Inflammatory macrophage (primary cell): ENCODE results near the gene COL5A1.

ENCODE experiments used
- DNase-seq, 2 donors: peaks; one replicate each; pipeline ENCODE4 v3.0.0-alpha.2; 2020 to 2022

Gene COL5A1

DNA sequence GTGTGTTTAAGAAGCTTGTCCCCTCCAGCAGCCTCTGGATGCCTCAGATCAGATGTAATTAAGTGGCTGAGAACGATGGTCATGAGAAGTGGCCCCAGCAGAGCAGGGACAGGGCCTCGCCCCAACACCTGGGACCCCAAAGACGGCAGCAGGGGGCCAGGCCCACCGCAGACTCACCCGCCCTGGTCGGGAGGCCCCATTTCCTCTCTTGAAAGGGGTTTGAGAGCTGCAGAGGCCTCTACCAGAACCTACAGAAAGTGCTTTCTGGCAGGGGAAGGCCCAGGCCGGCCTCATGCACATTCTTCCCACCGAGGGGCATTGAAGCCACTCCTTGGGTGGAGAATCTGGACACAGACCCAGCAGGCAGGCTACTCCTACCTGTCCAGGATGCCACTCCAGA lies 153.8 kb downstream of the COL5A1 start:
- DNase-seq: no peak

DNA sequence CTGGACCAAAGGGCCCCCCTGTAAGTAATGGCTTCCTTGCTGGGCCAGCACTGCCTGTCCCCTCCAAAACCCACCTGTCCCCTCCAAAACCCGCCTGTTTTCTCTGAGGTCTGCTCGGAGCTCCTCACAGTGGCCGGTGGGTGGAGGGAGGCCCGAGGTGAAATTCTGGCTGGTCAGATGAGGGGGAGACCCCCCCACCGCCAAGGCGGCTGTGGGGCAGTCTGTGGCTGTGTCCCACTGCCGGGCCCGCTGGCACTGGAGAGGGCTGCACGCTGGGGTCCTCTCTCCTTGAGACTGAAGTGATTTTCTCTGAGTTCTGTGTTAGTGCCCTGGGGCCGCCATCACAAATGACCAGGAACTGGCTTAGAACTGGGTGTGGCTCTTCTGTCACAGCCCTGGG lies 155.3 kb downstream of the COL5A1 start:
- no peak for DNase-seq

DNA sequence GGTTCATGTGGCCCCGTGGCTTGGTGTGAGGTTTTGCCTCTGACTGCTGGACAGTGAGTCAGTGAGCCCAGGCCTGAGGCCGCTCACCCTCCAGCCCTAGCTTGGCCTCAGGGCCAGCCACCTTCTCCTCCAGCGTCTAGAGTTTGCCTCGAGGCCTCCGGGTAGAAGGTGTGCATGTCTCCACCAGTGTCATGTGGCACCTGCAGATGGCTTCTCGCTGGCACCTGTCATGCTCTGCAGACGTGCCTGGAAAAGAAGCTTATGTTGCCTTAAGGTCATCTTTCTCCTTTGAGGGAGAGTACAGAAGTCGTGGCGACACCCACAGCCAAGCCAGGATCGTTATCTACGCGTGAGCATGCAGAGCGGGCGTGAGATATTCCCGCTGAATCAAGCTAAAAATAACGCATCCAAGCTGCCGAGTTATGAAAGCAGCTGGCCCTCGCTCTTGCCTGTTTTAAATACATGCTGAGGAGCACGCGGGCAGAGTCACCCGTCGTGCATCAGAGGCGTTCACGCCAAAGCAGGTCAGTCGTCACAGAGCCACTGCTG lies 159.3 kb downstream of the COL5A1 start:
- no peak for DNase-seq

DNA sequence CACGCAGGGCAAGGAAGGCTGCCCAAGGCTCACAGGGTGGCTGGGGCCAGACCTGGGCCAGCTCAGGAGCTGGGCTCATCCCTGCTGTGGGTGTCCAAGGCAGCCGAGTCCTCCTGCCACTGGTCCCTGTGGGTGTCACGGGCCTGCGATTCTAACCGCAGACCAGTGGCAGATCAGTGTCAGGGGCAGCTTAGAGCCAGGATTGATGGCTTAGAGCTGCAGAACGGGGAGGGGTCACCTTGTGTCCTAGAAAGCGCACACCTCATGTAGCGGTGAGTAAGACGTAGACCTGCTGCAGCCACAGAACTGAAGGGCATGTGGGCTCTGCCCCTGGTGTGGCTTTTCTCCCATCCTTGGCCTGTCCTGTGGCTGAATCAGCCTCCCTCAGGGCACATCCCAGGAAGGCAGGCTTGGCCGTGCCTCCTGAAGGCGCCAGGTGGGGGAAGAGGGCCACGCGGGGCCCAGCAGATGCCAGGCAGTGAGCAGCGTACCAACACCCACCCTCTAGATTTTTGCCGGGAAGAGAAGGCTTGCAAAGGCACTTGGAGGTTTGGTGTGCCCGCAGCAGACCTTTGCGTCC lies 160.7 kb downstream of the COL5A1 start:
- no peak for DNase-seq

DNA sequence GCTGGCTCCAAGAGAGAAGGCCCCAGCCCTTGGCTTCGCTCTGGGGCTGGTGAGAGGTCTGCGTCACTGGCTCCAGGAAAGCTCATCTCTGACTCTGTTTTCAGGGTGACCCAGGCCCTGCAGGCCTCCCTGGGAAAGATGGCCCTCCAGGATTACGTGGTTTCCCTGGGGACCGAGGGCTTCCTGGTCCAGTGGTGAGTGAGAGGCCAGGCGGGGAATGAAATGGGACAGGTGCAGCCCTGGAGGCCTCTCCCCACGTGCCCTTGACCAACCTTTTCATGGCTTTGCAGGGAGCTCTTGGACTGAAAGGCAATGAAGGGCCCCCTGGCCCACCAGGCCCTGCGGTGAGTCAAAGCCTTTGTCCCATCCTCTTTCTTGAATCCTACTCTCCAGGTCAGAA lies 163.3 kb downstream of the COL5A1 start:
- no peak for DNase-seq

DNA sequence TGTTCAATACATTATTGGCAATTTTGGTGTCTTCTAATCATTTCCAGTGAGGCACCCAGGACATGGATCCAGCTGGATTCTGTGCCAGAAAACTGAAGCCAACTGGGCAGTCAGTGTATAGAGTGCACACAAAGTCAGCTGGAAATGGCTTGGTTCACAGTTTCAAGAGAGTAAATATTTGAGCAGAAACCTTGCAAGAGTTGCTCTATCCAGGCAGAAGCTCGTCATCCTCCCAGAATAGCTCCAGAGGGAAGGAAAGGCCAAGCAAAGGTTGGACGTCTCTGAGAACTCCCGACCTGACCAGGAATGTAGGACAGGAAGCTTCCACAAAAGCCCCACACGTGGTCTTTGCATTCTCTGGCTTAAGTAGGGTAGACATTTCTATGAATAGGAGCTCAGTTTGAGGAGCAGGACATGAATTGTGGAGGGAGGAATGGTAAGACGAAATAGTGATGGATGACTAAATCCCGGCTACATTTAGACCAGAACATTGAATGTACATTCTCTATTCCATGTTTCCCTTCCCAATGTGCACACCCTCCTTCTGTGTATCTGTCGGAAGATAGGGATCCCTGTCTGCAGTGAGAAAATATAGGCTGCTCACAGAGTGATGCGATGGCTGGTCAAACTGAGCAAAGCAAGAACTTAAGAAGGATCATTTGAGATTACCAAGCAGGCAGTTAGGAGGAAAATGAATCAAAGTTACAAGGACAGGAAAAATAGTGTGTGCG lies 166.3 kb downstream of the COL5A1 start:
- no peak for DNase-seq

DNA sequence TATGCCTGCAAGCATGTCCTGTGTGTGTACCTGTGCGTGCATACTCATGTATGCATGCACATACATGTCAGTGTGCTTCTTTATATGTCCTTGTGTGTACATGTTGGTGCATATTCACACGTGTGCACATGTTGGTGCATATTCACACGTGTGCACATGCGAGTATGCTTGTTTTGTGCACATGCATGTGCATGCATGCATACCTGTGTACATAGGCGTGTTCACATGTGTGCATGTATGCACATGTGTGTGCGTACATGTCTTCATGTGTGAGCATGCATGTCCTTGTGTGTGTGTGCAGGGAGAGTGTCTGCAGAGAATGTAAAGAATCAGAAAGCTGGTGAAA lies 166.8 kb downstream of the COL5A1 start:
- no peak for DNase-seq

DNA sequence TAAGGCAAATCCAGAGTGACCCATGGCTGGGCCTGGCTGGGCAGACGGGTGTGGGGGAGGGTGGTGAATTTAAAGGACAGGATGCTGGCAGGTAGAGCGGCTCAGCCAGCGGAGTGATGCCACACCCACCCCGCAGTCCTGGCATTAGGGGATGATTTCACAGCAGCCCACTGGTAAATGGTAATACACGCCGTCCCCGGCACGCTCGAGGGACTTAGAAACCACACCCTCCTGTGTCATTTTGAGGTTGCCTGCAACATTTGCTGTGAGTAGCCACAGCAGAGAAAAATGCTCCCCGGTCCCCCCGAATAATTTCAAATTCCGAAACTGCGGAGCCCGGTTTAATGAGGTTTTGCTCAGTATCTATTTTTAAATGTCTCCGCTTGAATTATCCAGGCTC lies 167.7 kb downstream of the COL5A1 start:
- no peak for DNase-seq

DNA sequence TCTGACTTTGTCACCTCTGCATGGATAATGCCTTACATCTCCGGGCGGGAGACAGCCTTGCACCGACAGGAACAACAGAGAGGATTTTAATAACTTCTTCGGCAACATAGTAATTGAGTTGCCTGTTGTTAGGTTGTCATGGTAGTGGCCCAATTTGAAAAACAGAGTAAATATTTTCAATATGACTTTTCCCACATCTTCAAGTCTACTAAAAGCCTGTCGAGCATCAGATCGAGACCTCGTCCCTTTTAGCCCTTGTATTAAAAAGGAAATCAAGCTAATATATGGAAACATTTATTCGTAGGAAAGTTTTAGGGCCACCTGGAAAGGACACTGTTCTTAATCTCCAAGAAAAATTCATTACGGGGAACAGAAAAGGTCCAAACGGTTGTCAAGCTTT lies 168.2 kb downstream of the COL5A1 start:
- DNase-seq: no peak

DNA sequence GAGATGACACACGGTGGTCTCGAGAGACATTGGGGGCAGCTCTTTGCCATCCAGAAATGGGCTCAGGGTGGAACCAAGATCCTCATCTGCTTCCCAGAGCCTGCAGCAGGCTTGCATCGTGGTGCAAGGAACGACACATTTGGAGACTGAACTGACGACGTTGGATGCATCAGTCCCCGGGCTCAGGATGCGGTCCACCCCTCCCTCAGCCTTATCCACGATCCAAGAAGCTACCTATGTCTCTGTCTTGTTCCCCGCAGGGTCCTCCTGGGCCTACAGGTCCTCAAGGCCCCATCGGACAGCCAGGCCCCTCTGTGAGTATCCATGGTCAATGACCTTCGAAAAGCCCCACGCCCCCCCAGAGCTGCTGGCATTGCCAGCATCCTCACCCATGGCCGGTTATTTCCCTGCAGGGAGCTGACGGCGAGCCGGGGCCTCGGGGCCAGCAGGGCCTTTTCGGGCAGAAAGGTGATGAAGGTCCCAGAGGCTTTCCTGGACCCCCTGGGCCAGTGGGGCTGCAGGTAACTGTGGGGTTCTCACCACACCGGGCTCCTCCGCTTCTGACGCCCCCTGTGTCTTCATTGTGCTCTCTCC lies 169.6 kb downstream of the COL5A1 start:
- DNase-seq: no peak

DNA sequence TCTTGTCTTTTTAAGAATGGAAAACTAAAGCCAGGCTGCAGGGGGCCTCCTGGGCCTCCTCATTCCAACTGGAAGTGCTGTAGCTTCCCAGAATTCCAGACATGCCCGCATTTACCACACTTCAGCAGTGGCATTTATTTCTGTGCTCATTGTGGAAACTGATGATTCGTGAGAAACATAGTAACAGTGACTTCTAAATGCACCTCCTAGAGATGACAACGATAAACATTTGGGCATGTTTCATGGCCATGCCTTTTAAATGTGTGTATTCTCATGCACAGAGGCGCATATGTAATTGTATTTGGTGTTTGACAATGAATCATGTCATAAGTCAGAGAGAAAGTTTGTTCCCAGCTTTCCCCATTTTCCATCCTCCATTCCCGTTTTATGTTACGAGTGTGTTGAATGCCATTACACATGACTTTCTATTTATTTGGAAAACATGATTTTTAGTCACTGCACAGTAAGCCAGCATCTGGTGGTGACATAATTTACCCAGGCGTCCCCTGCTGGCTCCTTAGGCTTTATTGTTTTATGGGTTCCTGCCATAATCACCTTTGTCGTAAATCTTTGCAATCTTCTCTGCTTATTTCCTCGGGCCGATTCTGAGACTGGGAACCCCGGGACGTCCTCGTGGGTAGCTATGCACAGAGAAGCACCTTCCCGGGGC lies 170.2 kb downstream of the COL5A1 start:
- no peak for DNase-seq

DNA sequence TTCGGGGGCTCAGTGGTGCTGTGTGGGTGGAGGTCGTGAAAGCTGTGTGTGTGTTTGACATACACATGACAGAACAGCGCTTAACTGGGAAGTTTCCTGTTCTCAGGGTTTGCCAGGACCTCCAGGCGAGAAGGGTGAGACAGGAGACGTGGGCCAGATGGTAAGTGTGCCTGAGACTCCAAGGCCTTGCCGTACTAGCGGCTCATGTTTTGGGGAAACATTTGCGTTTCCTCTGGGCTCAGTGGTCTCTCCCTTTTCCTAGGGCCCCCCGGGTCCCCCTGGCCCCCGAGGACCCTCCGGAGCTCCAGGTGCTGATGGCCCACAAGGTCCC lies 170.7 kb downstream of the COL5A1 start:
- DNase-seq: no peak

DNA sequence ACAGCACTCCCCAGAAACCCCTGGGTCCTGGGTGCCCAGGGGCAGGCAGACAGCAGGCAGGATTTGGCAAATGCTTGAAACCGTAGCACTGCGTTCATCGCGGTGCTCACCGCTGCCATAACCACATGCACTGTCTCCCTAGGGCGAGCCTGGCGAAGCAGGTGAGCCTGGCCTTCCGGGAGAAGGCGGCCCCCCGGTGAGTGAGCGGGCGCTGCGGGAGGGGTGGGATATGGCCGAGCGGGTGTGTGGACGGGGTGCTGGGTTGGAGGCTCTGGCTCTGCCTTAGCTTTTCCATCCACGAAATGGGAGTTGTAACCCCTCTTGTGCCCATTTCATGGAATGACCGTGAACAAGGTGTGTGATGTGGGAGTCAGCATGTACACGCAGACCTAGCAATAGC lies 172.2 kb downstream of the COL5A1 start:
- no peak for DNase-seq

DNA sequence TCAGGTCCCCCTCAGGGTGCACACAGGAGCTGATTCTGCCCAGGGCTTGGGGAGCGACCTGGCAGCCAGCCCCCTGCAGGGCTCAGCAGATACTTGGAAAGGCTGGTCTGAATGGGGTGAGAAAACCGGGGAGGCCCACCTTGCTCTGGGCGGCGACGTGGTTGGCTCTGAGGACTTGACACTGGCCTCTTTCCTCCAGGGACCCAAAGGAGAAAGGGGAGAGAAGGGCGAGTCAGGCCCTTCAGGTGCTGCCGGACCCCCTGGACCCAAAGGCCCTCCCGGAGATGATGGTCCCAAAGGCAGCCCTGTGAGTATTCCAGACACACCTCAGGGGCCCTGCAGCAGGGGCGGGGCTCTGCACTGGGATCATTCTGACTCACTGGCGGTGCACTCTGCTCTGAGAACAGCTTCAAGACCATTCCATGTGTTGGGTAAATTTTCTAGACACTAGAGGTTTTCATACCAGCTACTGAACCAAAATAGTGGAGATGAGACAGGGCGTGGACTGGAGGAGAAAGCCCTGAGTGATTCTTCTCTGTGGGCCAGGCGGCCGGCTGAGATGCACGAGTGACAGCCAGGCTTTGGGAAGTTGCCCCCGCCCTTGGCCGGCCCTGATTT lies 173.1 kb downstream of the COL5A1 start:
- DNase-seq: no peak

DNA sequence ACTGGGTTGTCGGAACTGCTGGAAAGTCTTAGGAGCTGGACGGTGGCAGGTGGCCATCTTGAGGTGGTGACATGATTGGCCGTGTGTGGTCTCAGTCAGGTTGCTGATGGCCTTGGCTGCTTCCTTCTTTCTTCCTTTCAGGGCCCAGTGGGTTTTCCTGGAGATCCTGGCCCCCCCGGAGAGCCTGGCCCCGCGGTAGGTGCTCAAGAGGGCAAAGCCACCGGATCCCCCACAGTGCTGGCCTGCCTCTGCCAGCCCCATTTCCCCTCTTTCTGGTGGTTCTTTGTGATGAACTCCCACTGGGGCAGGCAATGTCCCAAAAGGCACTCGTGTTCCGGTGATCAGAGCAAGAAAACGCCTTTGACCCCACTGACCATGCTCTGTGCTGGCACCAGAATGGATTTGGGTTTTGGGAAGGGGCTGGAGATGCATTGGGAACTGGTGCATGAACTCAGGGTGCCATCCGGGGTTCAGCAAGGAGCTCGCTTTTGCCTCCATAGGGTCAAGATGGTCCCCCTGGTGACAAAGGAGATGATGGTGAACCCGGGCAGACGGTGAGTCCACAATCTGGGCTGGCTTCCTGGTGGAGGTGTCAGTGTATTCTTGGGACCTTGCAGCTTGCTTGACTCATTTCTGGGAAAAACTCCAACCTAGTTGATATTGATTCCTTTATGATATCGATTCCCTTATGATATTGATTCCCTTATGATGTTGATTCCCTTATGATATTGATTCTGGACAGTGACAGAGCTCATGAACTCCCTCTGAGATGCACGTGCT lies 174.0 kb downstream of the COL5A1 start:
- DNase-seq: no peak

DNA sequence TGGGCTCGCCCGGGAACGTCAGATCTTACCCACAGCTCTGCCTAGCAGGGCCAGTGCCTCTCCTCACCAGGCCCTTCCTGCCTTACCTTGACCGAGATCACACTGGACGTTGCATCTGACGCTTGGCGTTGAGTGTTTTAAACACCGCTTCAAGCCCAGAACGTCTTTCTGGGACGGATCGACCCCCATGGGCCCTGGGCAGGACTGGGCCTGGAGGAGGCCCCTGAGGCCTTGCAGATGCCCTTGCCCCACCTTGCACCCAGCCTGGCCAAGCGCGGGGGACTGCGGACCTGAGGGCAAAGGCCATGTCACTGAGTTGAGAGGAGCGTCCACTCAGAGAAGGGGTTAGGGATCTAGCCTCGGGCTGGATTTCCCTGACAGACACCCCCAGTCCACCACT lies 174.7 kb downstream of the COL5A1 start:
- no peak for DNase-seq

DNA sequence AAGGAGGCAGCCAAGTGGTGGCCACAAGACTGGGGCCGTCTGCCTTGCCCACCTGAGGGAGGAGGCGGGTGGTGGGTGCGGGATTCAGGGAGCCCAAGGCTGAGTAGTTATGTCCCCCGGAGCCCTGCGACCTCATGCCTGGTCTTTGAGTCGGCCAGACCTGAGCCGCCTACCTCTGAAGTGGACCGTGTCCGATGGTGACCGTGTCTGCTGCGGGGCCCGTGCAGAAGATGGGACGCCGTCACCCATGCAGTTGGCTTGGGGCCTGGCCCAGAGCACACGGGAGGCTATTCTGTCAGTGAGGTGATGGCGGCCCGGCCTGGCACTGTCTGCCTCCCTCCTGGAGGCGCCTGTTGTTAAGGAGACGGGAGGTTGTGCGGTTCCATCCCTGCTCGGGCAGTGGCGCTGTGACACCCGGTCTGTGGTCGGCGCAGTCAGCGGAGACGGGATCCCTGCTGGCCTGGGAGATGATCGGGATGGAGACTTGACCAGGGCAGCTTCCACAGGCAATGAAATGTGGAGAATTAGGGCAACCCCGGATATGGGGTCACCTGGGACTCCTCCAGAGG lies 176.5 kb downstream of the COL5A1 start:
- no peak for DNase-seq

DNA sequence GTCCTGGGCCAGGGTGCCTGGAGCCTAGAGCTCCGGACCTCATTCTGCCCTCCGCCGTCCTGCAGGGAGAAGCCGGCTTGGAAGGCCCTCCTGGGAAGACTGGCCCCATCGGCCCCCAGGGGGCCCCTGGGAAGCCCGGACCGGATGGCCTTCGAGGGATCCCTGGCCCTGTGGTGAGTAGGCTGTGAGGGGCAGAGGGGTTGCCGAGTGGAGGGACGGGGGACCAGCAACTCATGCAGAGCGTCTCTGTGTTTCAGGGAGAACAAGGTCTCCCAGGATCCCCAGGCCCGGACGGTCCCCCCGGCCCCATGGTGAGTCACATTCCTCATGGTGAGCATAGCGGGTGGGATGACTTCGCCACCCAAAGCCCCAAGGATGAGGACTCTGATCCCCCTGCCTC lies 177.0 kb downstream of the COL5A1 start:
- DNase-seq: no peak

DNA sequence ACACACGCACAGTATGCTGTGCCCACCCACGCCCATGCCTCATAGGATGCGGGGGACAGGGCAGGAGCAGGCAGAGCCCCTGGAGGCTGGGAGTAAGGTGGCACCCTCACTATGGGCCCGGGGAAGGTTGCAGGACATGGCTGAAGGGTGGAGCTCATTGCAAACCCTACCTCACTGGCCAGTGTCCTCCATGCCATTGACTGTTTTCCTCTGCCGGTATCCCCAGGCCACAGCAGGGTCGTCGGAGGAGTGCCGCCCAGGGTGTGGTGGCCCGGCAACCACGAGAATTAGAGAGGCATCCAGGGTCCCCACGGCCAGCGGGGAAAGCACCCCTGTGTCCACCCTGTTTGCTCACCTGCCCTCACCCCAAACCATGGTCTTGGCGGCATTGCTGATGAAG lies 179.3 kb downstream of the COL5A1 start:
- DNase-seq: no peak

DNA sequence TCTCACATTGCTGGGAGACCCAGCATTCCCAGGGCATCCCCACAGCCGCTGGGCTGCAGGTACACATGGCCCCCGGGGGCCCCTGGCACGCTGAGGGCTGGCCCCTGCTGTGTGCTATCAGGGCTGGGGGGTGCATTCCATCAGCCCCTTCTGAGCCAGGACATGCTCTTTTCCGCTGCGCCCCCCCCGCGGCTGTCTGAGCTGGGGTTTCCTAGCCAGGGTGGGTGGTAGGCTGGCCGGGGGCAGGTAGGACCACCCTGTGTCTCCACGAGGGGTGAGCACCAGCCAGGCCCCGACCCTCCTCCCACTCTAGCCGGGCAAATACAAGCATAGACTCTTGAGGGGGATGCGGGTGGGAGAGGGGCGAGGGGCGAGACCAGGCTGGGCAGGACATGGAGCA lies 180.9 kb downstream of the COL5A1 start:
- no peak for DNase-seq

DNA sequence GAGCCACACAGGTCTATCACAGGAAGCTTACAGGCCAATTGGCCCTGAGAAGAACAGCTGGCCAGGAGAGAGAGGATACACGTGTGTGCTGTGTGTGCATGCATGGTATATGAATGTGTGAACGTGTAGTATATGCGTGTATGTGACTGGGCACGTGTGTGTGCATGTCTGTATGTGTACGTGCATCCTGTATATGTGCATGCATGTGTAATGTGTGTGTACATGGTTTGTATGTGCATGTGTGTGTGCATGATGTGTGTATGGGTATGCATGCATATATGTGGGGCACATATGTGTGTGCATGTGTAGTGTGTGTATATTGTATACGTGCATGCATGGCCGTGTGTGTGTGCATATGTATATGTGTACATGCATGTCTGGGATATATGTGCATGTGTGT lies 182.0 kb downstream of the COL5A1 start:
- no peak for DNase-seq

DNA sequence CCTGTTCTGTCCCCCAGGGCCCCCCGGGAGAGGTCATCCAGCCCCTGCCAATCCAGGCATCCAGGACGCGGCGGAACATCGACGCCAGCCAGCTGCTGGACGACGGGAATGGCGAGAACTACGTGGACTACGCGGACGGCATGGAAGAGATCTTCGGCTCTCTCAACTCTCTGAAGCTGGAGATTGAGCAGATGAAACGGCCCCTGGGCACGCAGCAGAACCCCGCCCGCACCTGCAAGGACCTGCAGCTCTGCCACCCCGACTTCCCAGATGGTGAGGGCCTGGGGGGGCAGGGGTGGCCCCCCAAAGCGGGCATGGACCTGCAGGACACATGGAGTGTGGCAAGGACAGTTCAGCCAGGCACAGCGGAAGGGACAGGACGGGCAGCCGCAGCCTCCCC lies 183.0 kb downstream of the COL5A1 start:
- DNase-seq: no peak
